ENCODE data around the gene PSMA5. TPM values are rescaled to one million over a fixed set of nuclear protein-coding genes. Genes with fewer than 3 reads are reported as not detected.
A peak's percentile ranks its signal among the peaks of the same experiment; 100 is the strongest.

PSMA5 gene
- polyA plus RNA-seq, 1 experiment = 151 TPM

- ChIA-PET POLR2A (no interaction called here), CTCF (interaction anchor here (0.7 to 1.6 kb wide), 3 partner anchors 18 to 1752 kb away, joined by 4 to 6 read pairs (median 5); partner anchors contain the start of gene CYB561D1)
- H3K36me3 ChIP-seq (ENCODE audit: control insufficient read depth, insufficient read depth, low read length) = no peaks in the 10 kb centered on the region
- no peak for TF ChIP-seq CTCF (IDR thresholded peaks at IDR 0.05; ENCODE audit: insufficient read depth, low read depth, low read length)
- no peak overlapping the region for H3K4me3 ChIP-seq (ENCODE audit: low read depth, low read length)
- no peaks in the 10 kb centered on the region for H3K27me3 ChIP-seq (ENCODE audit: control insufficient read depth, insufficient read depth, low read length)
- no peak for DNase-seq (ENCODE audit: low read depth)
Observed at GRCh38 chr1:109373126-109373525, 53.1 kb downstream of the PSMA5 start.

- no peak for DNase-seq (ENCODE audit: low read depth)
- no peaks in the 10 kb centered on the region for H3K36me3 ChIP-seq (ENCODE audit: control insufficient read depth, insufficient read depth, low read length)
- H3K27me3 ChIP-seq (ENCODE audit: control insufficient read depth, insufficient read depth, low read length) = no peaks in the 10 kb centered on the region
- POLR2A ChIA-PET = no interaction called here
- CTCF ChIA-PET = interaction anchor here (1.2 to 2.5 kb wide), 3 partner anchors 18 to 27 kb away, joined by 4 to 7 read pairs (median 5); no protein-coding TSS in a partner anchor
- H3K4me3 ChIP-seq (ENCODE audit: low read depth, low read length) = no peak overlapping the region
- TF ChIP-seq CTCF (IDR thresholded peaks at IDR 0.05; ENCODE audit: insufficient read depth, low read depth, low read length) = no peak
Observed at GRCh38 chr1:109372281-109372680, 54.0 kb downstream of the PSMA5 start.

GRCh38 chr1:109371341-109371739 lies 54.9 kb downstream of the PSMA5 start:
- ChIA-PET CTCF (interaction anchor here (1.0 to 2.5 kb wide), 3 partner anchors 18 to 161 kb away, joined by 3 to 7 read pairs (median 3); no protein-coding TSS in a partner anchor), POLR2A (no interaction called here)
- no peak for TF ChIP-seq CTCF (IDR thresholded peaks at IDR 0.05; ENCODE audit: insufficient read depth, low read depth, low read length)

GRCh38 chr1:109370712-109371340 lies 55.4 kb downstream of the PSMA5 start:
- POLR2A ChIA-PET = no interaction called here
- CTCF ChIA-PET = interaction anchor here (0.8 to 2.5 kb wide), 5 partner anchors 19 to 162 kb away, joined by 3 to 7 read pairs (median 3); partner anchors contain the start of gene CYB561D1
- TF ChIP-seq CTCF (IDR thresholded peaks at IDR 0.05; ENCODE audit: insufficient read depth, low read depth, low read length) = no peak
- DNase-seq (ENCODE audit: low read depth) = peak; percentile 65
- Histone ChIP-seq H3K36me3 (ENCODE audit: control insufficient read depth, insufficient read depth, low read length) (no peaks in the 10 kb centered on the region), H3K4me3 (ENCODE audit: low read depth, low read length) (peak overlapping the region; percentile 11), H3K27me3 (ENCODE audit: control insufficient read depth, insufficient read depth, low read length) (no peaks in the 10 kb centered on the region)

More at GRCh38 chr1:109371341-109371739, 54.9 kb downstream of the PSMA5 start:
- H3K27me3 ChIP-seq (ENCODE audit: control insufficient read depth, insufficient read depth, low read length) = no peaks in the 10 kb centered on the region
- no peaks in the 10 kb centered on the region for H3K36me3 ChIP-seq (ENCODE audit: control insufficient read depth, insufficient read depth, low read length)
- no peak for DNase-seq (ENCODE audit: low read depth)
- H3K4me3 ChIP-seq (ENCODE audit: low read depth, low read length) = peak overlapping the region; percentile 11

GRCh38 chr1:109369167-109369746 lies 57.0 kb downstream of the PSMA5 start:
- CTCF ChIA-PET = no interaction called here
- Histone ChIP-seq H3K4me3 (ENCODE audit: low read depth, low read length) (no peak overlapping the region), H3K36me3 (ENCODE audit: control insufficient read depth, insufficient read depth, low read length) (no peaks in the 10 kb centered on the region), H3K27me3 (ENCODE audit: control insufficient read depth, insufficient read depth, low read length) (no peaks in the 10 kb centered on the region)
- no peak for DNase-seq (ENCODE audit: low read depth)
- no peak for TF ChIP-seq CTCF (IDR thresholded peaks at IDR 0.05; ENCODE audit: insufficient read depth, low read depth, low read length)
- POLR2A ChIA-PET = interaction anchor here (0.6 kb wide), 1 partner anchor 9 kb away, joined by 3 read pairs; no protein-coding TSS in a partner anchor

All from BJ (cell line).